DMS 273 (cell line): Measurements from ENCODE around the gene SELENOO.

Experiments used
- DNase-seq: peaks from one replicate; lab custom pipeline; 2025; ENCODE audit not compliant: unreplicated experiment; lab: John Stamatoyannopoulos, UW

The SELENOO gene

DNA sequence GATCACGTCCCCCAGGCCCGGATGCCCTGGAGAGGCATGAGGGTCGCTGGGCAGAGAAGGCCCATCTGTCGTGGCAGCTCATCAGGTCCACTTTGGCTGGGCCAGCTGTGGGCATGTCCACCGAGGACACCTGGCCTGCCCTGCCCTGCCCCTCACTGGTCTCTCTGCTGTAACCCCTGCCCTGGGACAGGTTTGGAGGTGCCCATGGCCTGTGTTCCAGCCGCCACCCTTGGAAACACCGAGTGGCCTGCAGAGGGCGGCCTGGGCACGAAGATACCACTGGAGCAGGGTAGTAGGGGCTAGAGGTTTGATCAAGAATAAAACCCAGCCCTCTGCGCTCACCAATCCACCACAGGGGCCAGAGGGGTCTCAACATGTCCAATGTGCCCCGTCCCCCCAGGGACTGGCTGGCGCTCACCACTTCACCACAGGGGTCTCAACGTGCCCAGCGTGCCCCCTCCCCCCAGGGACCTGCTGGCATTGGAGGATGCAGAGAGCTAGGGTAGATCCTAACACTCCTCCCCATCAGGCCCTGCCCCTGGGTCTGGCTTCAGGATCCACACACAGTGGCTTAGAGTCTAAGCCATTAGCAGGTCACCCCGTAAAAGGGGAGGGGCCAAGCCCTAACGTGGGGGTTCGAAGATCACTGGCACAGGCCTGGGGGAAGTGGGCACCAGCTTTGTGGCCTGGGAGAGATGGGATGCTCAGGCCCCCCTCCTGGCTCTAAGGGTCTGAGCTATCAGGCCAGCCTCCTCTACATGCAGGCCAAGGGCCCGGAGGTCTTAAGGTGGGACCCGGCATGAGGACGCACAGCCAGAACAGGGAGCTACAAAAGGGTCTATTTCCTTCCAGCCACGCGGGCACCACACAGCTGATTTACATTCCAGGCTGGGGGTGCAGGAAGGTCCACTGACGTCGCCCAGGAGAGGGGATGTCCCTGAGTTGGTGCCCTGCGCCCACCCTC lies 51.6 kb downstream of the SELENOO start:
- DNase-seq, result peak; percentile 82

DNA sequence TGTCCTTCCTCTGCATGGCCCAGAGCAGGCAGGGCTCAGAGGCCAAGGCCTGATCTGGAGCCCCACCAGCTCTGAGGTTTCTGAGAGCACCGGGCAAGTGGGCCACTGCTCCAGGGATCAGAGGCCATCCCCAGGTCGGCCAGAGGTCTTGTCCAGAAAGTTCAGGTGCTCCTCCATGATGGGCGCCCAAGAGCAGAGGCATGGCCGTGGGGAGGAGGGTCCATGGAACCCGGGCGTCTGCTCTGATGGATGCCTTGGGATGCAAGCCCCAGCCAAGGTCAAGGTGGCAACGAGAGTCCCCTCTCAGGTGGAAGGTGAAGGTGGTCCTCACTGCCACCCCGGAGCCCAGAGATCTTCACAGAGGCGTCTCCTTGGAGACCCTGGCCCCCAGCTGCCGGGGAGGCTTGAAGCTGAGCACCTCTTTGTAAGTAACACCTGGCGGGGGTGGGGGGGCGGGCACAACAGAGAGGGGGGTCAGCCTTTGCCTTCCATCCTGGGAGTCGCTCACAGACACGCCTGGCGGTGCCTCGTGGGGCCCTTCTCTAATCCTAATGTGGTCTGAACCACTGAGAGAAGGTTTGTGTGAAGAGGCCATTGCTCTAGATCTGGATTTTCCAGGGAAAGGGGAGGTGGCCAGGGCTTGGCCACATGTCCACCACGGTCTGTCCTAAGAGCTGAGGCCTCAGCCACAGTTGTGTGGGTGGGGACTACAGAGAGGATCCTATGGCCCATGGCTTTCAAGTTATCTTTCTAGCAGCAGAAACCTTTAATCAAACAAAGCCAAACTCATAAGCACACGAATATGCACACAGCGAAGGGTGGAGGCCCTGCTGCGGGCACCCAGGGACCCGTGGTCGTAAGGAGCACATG lies 52.5 kb downstream of the SELENOO start:
- no peak for DNase-seq

DNA sequence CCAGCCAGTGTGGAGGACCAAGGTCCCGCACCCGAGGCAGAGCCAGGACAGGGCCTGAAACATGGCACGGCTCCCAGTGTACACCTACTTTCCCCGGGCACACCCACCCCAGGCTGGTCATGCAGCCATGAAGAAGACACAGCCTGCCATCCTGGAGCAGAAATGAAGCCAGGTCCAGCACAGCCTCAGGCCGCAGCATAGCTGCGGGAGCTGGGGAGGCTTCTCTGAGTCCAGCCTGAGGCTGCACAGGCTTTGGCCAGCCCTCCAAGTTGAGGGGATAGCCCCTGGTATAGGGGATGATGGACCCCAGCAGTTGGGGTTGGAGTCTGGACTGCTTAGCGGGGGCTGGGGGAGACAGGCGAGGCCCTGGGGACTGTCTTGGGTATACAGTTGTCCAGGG lies 53.1 kb downstream of the SELENOO start:
- no peak for DNase-seq

DNA sequence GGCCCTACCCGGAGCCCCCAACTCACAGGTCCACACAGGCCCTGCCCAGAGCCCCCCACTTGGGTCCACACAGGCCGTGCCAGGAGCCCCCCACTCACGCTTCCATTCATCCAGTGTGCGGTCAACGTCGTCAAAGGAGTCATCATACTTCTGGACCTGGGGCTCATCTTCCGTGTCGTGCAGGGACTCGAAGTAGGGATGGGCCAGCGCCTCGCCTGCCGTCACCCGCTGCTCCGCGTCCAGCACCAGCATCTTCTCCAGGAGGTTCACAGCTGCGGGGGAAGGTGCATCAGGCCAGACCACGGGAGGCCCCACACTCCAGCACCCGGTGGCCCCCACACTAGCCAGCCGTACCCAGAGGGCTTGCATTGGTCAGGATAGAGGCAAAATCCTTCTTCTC lies 54.3 kb downstream of the SELENOO start:
- no peak for DNase-seq

DNA sequence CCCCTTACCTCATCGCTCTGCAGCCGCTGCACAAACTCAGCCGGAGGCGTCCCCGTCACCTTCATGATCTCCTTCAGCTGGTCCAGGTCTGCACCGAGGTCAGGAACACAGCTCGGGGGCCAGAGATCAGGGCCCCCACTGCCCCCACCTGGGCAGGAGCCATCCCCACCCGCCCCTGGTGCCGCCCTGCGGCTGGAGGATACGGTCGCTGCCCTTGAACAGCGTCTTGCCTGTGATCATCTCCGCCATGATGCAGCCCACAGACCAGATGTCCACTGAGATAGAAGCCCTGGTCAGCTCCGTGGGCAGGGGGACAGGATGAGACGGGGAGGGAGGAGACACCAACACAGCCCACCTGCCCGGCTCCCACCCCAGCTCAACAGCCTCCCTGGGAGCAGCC lies 54.8 kb downstream of the SELENOO start:
- DNase-seq, result no peak

DNA sequence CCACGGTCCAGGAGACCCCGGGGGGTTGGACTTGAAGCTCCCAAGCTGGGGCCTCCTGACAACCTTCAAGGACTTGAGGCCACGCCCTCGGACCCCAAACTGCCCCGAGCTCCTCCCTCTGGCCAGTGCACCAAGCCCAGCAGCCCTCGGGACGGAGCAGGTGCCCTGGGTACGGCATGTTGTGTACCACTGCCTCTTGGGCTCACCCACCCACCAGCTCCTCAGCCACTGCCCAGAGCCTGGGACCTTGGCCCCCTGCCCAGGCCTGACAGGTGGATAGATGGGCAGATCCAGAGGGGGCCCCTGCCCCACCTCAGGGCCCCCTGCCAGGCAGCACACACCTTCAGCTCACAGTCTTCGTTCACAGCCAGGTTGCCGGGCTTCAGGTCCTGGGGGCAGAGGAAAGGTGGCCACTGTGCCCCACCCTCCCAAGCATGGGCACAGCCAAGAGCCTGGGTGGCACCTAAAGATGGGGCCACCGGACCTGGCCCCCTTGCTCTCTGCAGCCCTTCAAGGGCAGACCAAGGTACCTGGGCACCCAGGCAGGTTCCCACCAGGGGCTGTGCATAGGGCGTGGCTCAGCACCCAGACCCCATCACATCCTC lies 55.5 kb downstream of the SELENOO start:
- no peak for DNase-seq

DNA sequence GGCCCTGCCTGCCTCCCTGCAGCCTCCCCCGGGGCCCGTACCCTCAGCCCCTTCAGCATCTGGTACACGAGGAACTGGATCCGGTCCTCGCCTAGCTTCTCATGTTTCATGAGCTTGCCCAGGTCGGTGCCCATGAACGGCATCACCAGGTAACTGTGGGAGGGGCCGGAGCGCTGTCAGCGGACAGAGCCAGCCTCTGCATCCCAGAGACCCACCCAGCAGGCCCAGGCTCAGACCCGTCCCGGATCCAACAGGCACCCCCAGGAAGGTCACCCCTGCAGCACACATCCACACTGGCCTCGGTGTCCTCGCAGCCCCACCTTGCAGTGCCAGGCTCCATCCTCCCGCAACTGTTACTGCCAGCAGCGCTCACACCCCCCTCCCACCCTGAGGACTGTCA lies 56.2 kb downstream of the SELENOO start:
- no peak for DNase-seq

DNA sequence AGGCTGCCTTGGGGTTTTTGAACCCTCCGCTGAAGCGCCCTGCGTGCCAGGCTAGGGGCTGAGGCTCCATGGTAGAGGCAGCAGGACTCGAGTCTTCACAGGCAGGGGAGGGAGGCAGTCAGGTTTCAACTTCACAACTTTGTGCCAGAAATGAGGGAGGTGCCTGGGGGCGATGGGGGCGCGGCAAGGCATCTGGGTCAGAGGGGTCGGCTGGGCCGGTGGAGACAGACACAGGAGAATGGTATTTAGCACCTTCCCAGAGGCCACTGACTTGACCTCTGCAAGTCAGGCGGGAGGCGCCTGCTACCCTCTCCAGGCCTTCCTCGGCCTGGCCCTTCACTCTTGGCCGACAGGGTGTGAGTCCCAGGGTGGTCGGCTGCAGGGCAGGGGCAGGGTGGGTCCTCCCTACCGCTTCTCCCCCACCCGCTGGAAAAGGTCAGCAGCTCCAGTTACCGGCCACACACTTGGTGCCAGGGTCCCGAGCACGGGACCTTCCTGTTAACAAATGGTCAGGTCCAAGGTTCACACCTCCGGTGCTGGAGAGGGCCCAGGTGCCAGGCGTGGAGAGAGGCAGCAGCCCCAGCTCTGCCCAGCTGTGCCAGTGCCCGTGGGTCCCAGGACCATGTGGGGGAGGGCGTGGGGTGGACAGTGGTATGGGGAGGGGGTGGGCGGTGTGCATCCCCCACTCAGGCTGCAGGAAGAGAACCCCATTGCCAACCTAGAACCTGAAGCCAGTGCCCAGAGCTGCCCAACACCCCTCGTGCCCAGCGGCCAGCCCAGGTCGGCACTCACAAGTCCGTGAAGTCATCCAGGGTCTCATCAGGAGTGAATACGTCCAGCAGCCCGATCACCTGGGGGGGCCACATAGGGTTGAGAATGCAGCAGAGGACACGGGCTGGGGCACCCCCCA lies 56.9 kb downstream of the SELENOO start:
- no peak for DNase-seq

DNA sequence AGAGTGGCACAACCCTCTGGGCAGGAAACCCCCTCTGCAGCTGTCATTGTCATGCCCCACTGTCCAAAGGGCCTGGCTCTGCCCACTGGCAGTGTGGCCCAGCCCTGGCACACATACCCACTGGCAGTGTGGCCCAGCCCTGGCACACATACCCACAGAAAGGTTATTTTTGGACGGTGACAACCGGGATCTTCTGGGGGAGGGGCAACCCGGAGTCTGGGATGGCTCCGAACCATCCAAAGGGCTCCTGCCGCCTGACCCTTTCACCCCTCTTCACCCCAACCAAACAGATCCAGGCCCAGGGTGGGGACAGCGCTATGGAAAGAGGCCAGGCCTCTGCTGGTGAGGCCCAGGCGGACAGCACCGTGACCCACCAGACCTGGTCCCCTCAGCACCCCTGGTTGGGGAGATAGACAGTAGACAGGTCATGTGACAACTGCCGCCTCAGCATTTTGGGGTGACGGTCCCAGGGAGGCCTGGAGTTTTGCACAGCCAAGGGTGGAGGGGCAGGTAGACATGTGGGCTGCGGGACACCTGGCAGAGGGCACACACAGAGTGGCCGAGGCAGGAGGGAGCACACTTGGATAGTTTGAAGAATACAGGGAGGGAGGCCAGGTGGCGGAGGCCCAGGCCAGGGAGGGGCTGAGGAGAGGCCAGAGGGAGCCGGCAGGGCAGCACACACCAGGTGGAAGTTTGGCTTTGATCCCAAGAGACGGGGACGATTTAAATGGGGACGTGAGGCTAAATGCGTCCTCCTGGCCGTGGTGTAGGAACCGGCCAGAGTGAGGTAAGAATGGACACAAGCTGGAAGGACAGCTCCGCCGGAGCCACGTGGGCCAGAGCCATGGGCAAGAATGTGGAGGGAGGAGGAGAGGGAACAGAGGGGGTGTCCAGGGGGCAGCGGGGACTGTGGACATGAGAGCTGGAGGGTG lies 57.8 kb downstream of the SELENOO start:
- DNase-seq, result no peak

DNA sequence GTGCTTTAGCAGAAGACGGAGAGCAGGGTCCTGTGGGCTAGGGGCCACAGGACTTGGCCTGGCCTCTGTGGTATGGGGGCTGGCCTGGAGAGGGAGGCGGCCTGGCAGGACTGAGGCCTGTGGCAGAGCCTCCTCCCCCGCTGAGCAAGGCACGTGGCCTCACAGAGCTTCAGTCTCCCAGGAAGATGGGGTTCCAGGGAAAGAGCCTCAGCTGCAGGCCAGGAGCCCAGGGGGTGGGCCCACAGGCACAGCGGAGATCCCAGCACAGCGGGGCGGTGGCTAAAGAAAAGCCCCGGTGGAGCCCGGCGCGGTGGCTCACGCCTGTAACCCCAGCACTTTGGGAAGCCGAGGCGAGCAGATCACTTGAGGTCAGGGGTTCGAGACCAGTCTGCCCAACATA lies 58.5 kb downstream of the SELENOO start:
- DNase-seq, result no peak

DNA sequence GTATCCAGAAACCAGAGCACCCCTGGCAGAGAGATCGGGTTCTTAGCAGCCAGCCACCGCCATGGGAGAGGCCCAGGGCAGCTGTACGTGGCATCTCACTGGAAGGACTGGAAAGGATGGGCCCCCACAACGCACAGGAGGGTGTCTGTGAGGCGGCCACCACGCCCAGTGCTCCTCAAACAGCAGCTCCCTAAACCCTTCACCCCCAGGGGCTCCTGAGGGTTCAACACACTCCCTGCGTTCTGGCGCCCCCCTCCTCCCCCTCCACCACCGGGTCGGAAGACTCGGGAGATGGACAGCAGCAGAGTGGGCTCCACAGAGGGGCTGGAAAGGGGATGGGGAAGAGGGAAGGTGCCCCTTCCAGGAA lies 59.6 kb downstream of the SELENOO start:
- DNase-seq, result peak; percentile 51

DNA sequence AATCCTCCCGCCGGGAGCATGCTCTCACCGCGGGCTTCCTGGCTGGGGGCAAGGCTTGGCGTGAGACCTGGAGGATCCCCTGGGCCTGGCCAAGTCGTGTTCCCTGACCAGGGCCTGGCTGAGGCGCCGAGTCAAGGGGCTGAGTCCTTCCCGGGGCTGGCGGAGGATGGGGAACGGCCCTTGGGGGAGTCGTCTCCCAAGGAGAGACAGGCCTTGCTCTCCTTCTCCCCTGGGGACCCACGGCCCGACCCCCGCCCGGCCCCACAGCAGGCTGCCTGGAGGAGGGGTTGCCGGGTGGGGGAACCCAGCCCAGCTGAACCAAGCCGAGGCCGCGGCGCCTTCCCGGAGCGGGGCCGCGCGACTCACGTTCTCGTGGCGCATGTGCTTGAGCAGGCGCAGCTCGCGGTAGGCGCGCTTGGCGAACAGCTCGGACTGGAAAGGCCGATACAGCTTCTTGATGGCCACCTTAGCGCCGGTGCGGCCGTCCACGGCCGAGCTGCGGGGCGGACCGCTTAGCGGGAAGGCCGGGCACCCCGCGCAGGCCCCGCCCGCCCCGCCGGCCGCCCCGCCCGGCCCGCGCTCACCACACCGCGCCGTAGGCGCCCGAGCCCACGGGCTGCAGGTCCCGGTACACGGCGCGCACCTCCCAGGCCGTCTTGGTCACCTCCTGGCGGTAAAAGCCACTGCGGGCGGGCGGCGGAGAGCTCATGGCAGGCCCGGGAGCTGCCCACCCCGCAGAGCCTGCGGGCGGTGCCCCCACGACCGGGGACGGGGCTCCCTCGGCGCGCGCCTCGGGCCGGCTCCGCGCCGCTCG lies 60.2 kb downstream of the SELENOO start:
- DNase-seq, result peak; percentile 76

DNA sequence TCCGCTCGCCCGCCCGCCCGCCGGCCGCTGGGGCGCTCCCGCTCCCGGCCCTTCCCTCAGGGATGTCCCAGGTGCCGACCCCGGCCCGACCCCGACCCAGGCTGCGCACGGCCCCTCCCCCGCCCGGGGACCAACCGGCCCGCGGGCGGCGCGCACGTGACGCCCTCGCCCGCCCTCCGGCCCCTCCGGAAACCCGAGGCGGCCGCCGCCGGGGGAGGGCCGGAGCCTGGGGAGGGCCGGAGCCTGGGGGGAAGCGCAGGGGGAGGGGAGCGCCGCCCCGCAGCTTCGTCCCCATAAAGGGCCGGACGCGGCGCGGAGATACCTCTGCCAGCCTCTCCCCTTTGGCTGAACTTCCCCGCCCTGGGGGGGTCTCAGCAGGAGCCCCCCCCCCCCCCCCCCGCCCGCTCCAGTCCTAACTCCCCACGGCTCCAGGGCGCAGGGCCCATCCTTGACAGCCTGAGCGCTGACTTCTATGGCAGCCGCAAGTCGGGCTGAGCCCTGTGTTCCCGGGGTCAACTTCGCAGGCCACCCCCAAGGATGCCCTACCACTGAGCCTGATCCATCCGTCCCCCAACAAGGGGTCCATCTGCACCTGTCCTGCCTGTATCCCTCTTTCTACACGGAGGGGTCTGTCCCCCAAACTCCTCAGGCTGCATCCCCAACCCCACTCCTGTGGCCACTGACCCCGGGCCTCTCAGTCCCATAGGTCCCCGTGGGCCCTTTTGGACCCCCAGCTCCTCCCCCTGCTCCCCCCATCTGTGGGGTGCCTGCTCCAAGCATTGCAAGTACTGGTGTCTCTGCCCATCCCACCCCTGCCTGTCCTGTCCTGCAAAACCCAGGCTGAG lies 61.0 kb downstream of the SELENOO start, which contains the start of gene MAPK12:
Gene MAPK12 (minus strand): TSS at position 69 of the 845 bp plus-strand sequence. CDS start 174 bp downstream, outside the sequence.
- peak; percentile 73 for DNase-seq

DNA sequence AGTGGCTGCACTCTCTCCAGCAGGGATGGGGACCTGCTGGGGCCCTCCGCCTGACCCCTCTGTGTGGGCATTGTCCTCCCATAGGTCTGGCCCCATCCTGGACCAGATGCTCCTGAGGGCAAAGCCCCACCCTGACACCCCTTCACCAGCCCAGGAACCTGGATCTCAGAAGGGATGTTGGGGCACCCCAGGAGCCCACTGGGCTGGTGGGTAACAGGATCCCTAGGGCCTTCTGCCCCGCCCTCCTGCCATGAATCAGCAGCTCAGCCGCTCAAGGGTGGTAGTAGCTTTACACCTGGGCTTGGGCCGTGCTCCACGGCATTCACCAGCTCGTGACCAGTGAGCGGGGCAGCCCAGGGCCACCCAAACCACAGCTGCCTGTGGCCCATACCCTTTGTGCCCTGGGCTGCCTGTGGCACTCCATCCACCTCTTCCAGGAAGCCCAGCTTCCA lies 61.7 kb downstream of the SELENOO start:
- peak; percentile 32 for DNase-seq

DNA sequence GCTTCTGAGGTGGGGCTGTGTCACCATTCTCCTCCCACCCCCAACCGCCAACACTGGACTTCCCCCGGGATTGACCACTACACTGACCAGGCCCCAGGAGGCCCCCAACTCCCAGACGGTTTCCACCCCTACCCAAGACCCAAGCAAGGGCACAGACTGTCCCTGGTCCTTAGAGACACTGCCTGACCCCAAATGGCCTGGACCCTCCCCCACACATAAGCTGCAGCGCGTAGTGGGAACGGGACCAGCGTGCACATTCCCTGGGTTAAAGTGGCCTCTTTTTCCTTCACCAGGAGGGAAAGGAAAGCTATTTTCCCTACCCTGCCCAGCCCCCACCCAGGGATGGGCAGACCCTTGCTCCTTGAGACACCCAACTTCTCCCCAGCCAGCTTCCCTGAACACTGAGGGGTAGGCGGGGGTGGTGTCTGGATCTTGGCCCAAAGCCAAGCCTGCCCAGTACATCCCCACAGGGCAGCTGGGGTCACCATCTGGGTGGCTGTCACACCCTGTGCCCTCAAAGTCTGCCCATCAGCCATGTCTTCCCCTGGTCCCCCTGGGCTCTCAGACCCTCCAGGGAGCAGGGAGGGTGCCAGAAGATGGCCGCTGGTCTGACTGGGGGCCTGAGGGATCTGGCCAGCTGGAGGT lies 62.3 kb downstream of the SELENOO start:
- no peak for DNase-seq

DNA sequence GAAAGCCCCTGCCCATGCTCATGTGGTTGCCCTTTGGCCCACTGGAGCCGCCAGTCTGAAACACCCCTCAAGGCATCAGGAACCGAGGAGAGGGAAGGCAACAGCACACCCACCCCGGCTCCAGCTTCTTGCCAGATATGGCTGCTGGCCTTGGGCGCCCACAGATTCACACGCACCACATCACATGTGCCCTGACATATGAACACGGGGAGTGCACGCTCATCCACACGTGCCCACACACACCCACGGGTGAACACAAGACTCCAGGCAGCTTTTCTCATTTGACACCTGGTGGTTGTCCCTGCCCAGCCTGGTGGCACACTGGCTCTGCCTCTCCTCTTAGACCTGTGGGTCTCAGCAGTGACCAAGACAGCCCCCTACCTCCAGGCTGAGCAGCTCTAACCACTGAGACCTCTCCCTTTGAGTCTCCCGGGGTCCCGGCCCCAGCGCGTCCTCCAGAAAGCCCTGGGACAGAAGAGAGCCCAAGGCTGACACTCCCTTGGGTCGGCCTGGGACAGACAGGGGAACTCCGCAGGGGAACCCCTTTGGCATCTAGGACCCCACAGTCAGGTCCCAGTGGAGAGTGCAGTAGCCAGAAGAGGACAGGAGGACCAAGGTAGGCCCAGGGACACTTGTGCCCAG lies 63.4 kb downstream of the SELENOO start:
- DNase-seq, result no peak
